SK-N-SH treated with all-trans-retinoic acid at 6 μM for 48 hours (cell line): ENCODE data around the gene MAFF.

Experiments used
- BACH2 ChIP-seq: fragments of 250-450 bp; sonication (Bioruptor Pico); IDR thresholded peaks from 2 replicates; pipeline ENCODE4 v1.9.0; 2021; ENCODE audit warnings: mild to moderate bottlenecking, borderline replicate concordance
- PATZ1 ChIP-seq: fragments of 250-450 bp; sonication (Bioruptor Pico); IDR thresholded peaks from 2 replicates; pipeline ENCODE4 v1.8.0; 2020; ENCODE audit warnings: mild to moderate bottlenecking, moderate library complexity, borderline replicate concordance
- ZNF8 ChIP-seq: fragments of 450-650 bp; formaldehyde crosslinking; IDR thresholded peaks from 2 replicates; pipeline ENCODE4 v1.5.0; 2020; ENCODE audit warnings: mild to moderate bottlenecking, moderate library complexity

DNA sequence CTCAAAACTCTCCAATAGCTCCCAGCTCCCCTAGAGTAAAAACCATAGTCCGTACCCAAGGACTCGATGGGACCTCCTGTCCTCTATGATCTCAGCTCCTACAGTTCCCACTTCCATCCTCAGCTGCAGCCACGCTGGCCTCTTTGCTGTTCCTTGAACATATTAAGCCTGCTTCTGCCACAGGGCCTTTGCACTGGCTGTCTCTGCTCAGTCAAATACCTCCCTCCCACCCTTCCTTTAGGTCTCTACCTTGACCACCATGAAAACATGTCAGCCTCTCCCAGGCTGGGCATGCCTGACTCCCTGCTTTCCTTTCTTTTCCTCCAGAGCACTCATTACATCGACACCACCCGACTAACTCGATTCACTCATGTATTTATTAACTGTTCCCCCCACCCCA is 46.5 kb downstream of the MAFF start:
- no peak for TF ChIP-seq PATZ1
- no peak for TF ChIP-seq BACH2
- TF ChIP-seq ZNF8 (CRISPR knock-in tag): no peak
